A673 (cell line): ENCODE data around the gene FXR2.

Source experiments
- CTCF ChIP-seq: fragments of 300-800, 200-600 bp; sonication (generic); conservative IDR thresholded peaks from 2 replicates; pipeline ENCODE4 v1.5.1; 2017; ENCODE audit warnings: low read depth, mild to moderate bottlenecking, antibody characterized with exemption, low read length, moderate library complexity, mixed read lengths
- EZH2 ChIP-seq: fragments of 200-600 bp; sonication (generic); IDR thresholded peaks from 2 replicates; pipeline ENCODE4 v1.6.1; 2017; ENCODE audit warnings: borderline replicate concordance, low read depth, mild to moderate bottlenecking, mixed read lengths, antibody characterized with exemption, low read length; ENCODE audit not compliant: poor library complexity, severe bottlenecking

- TF ChIP-seq CTCF (no peak), EZH2 (no peak)
These were observed 44.3 kb downstream of the FXR2 start for GRCh38 chr17:7570351-7570750.
